ENCODE results near the gene NINJ2.

Gene NINJ2

GRCh38 chr12:562634-563033 lies 100.6 kb downstream of the NINJ2 start:
- Histone ChIP-seq H3K27me3 (ENCODE audit: insufficient read depth, low read length, poor library complexity) (no peaks in the 10 kb centered on the region), H4K20me1 (ENCODE audit: insufficient read depth, low read length) (0 out of 2 replicates have a peak, but pooled peaks cover 2% of the 10 kb centered on the region), H3K79me2 (ENCODE audit: insufficient read depth, low read length) (no peaks in the 10 kb centered on the region), H2AFZ (ENCODE audit: low read depth, low read length) (no peak overlapping the region), H3K4me3 (ENCODE audit: low read depth in 1 of 2, low read length in 2 of 2) (no peak overlapping the region), H3K4me1 (ENCODE audit: insufficient read depth, low read length) (peaks cover 33% of the 10 kb centered on the region), H3K27ac (ENCODE audit: low read length) (no peak overlapping the region; the same call in 1 of the 2 replicates), H3K36me3 (ENCODE audit: insufficient read depth, low read length) (no peaks in the 10 kb centered on the region), H3K9me3 (ENCODE audit: insufficient read depth, low read length, severe bottlenecking) (no peaks in the 10 kb centered on the region), H3K9ac (ENCODE audit: low read depth, low read length) (peak overlapping the region; percentile 29; the same call in 1 of the 2 replicates), H3K4me2 (ENCODE audit: insufficient read depth, low read length) (peak overlapping the region; percentile 57)
- TF ChIP-seq CTCF (IDR thresholded peaks at IDR 0.05; ENCODE audit: borderline replicate concordance, extremely low read depth, low read length, poor library complexity, severe bottlenecking) (no peak), EZH2 (IDR thresholded peaks at IDR 0.05; ENCODE audit: borderline replicate concordance, low read depth, low read length, severe bottlenecking) (no peak)
- no peak for DNase-seq
- ATAC-seq (ENCODE audit: insufficient read depth, low read depth), result no peak

GRCh38 chr12:561908-562593 lies 101.2 kb downstream of the NINJ2 start:
- no peak overlapping the region for H3K4me3 ChIP-seq (ENCODE audit: low read depth in 1 of 2, low read length in 2 of 2)
- H3K27me3 ChIP-seq (ENCODE audit: insufficient read depth, low read length, poor library complexity), result no peaks in the 10 kb centered on the region
- no peak for DNase-seq

GRCh38 chr12:561391-561705 lies 101.9 kb downstream of the NINJ2 start:
- DNase-seq, result no peak
- 0 out of 2 replicates have a peak, but pooled peaks cover 2% of the 10 kb centered on the region for H4K20me1 ChIP-seq (ENCODE audit: insufficient read depth, low read length)
- H3K4me2 ChIP-seq (ENCODE audit: insufficient read depth, low read length), result no peak overlapping the region
- H3K4me3 ChIP-seq (ENCODE audit: low read depth in 1 of 2, low read length in 2 of 2), result no peak overlapping the region
- no peak for ATAC-seq (ENCODE audit: insufficient read depth, low read depth)
- no peaks in the 10 kb centered on the region for H3K36me3 ChIP-seq (ENCODE audit: insufficient read depth, low read length)
- TF ChIP-seq CTCF (IDR thresholded peaks at IDR 0.05; ENCODE audit: borderline replicate concordance, extremely low read depth, low read length, poor library complexity, severe bottlenecking), result no peak
- TF ChIP-seq EZH2 (IDR thresholded peaks at IDR 0.05; ENCODE audit: borderline replicate concordance, low read depth, low read length, severe bottlenecking), result no peak
- H3K27me3 ChIP-seq (ENCODE audit: insufficient read depth, low read length, poor library complexity), result no peaks in the 10 kb centered on the region
- no peaks in the 10 kb centered on the region for H3K9me3 ChIP-seq (ENCODE audit: insufficient read depth, low read length, severe bottlenecking)
- no peak overlapping the region for H3K9ac ChIP-seq (ENCODE audit: low read depth, low read length)
- no peak overlapping the region for H2AFZ ChIP-seq (ENCODE audit: low read depth, low read length)
- H3K27ac ChIP-seq (ENCODE audit: low read length), result no peak overlapping the region
- H3K4me1 ChIP-seq (ENCODE audit: insufficient read depth, low read length), result peaks cover 33% of the 10 kb centered on the region
- H3K79me2 ChIP-seq (ENCODE audit: insufficient read depth, low read length), result no peaks in the 10 kb centered on the region

More at GRCh38 chr12:561908-562593, 101.2 kb downstream of the NINJ2 start:
- Histone ChIP-seq H3K4me2 (ENCODE audit: insufficient read depth, low read length) (no peak overlapping the region), H3K36me3 (ENCODE audit: insufficient read depth, low read length) (no peaks in the 10 kb centered on the region), H3K9ac (ENCODE audit: low read depth, low read length) (no peak overlapping the region), H3K4me1 (ENCODE audit: insufficient read depth, low read length) (peaks cover 33% of the 10 kb centered on the region), H4K20me1 (ENCODE audit: insufficient read depth, low read length) (0 out of 2 replicates have a peak, but pooled peaks cover 2% of the 10 kb centered on the region), H3K79me2 (ENCODE audit: insufficient read depth, low read length) (no peaks in the 10 kb centered on the region), H3K27ac (ENCODE audit: low read length) (no peak overlapping the region), H2AFZ (ENCODE audit: low read depth, low read length) (no peak overlapping the region), H3K9me3 (ENCODE audit: insufficient read depth, low read length, severe bottlenecking) (no peaks in the 10 kb centered on the region)
- ATAC-seq (ENCODE audit: insufficient read depth, low read depth), result no peak
- TF ChIP-seq EZH2 (IDR thresholded peaks at IDR 0.05; ENCODE audit: borderline replicate concordance, low read depth, low read length, severe bottlenecking) (no peak), CTCF (IDR thresholded peaks at IDR 0.05; ENCODE audit: borderline replicate concordance, extremely low read depth, low read length, poor library complexity, severe bottlenecking) (no peak)

Measured in DND-41 (cell line).